GM19455 (cell line): ENCODE data around the gene ASGR2.

Source experiments
- ATAC-seq: cut with Tn5 transposase; IDR thresholded peaks from one replicate; pipeline ENCODE4 v1.9.1; 2021; ENCODE audit not compliant: unreplicated experiment

Gene ASGR2

GRCh38 chr17:7067198-7067597 is 47.4 kb downstream of the ASGR2 start:
- no peak for ATAC-seq

DNA sequence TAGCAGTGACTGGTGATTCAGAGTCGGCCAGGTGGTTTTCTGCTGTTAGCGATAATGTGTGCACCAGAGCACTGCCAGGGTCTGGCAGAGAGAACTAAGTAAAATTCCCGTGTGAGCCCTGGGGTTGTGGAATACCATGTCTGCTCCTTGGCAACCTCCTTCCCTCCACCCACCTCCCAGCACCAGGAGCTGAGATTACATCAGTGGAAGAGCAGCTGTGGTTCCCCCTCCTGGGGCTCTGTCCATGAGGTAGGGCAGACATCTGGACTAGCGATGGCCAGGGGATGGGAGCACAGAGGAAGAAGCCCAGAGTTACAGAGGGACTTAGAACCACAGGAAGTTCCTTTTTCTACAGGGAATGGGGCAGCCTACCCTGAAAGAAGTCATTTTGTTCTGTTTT is 50.4 kb downstream of the ASGR2 start:
- ATAC-seq: no peak

DNA sequence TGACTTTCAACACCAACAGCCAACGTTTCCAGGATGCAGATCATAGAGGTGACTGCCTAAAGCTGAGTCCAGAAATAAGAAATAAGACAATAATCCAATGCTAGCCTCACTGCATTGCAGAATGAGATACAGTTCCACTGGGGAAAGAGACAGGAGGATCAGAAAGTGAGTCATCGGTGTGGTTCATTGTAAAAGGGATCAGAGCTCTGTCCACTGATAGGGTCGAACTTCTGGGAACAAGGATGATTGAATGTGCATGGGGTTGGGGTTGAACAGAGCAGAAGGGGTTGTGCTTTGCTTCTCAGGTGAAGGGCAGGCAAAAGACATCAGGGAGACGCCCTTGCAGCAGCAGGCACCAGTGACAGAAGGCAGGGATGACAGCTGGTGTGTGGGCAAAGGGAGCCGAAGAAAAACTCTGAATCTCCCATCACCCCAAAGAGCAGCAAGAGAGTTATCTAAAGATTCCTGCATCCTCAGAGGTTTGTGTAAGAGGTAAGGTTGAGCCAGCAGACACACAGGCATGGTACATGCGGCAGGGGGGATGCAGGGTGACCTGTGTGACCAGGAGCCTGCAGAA is 51.0 kb downstream of the ASGR2 start:
- ATAC-seq: no peak

DNA sequence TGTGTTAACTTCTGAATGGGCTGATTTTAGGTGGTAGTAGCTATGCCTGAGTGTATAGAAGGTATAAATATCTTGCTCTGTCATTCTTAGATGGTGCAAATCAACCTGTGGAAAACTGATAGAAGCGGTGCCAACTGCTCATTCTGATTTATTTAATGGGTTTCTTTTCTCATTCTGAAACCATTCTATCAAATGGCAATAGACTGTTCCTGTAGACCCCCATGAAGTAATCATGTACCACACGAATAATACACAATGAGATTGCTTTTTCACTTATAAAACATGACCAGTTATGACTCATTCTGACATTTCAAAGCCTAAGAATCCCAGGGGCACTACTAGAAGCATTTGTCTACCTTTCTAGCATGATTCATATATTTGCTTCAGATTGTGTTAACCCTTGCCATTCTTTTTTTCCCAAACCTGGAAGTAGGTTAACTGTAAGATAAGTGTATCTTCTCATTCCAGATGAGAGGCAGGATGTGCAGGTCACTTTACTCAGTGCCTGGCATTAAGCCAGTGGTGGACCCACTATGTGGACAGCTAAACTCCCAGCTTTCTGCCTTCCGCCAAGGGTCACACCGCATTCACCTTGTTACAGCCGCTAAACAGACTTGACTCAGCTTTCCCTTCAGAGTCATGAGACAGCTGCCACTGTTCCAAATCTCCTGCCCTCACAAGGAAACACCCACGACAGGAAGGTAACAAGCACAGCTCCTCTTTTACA is 54.3 kb downstream of the ASGR2 start:
- ATAC-seq: no peak

GRCh38 chr17:7058831-7059447 is 55.7 kb downstream of the ASGR2 start:
- ATAC-seq: no peak

DNA sequence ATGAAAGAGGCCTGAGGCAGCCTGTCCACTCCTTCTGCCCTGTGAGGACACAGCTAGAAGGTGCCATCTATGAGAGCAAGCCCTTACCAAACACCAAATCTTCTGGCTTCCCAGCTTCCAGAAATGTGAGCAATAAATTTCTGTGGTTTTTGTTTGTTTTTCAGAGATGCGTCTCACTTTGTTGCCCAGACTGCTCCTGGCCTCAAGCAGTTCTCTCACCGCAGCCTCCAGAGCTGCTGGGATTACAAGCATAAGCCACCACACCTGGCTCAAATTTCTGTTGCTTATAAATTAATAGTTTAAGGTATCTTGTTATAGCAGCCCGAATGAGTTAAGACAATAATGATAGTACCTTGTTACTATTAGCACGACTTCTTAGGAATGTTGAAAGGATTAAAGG is 58.2 kb downstream of the ASGR2 start:
- ATAC-seq: no peak
